Measurements from ENCODE around the gene MRPS34. TPM values are rescaled to one million over a fixed set of nuclear protein-coding genes. Genes with fewer than 3 reads are reported as not detected.
A peak's percentile ranks its signal among the peaks of the same experiment; 100 is the strongest.

The MRPS34 gene
- total and polyA plus RNA-seq, 9 of the 15 experiments (the other 6 are each of a cell fraction or from before 2014, with no cell fraction given), result 5.2 to 334 (median 92.8) TPM

GRCh38 chr16:1771188-1771863 lies 1.6 kb downstream of the MRPS34 start, which contains the start of gene NME3 (continued):
- no peak for TF ChIP-seq ZBTB26 (CRISPR knock-in tag; IDR thresholded peaks at IDR 0.05)
- no peak for TF ChIP-seq RBM39 (optimal IDR thresholded peaks at IDR 0.05; ENCODE audit: low read depth, low read length)
- peak; percentile 44; the same call in 1 of the 2 replicates for TF ChIP-seq CXXC5 (CRISPR knock-in tag; IDR thresholded peaks at IDR 0.05)
- TF ChIP-seq SREBF1 (IDR thresholded peaks at IDR 0.05; ENCODE audit: borderline replicate concordance, low read depth, low read length), result no peak
- no peak for TF ChIP-seq HINFP (tag; conservative IDR thresholded peaks at IDR 0.05; ENCODE audit: low read depth)
- no peak for TF ChIP-seq ZNF384 (IDR thresholded peaks at IDR 0.05; ENCODE audit: low read depth, low read length)
- TF ChIP-seq GTF2B (IDR thresholded peaks at IDR 0.05; ENCODE audit: extremely low read depth, insufficient read length), result no peak
- TF ChIP-seq THAP12 (CRISPR knock-in tag; IDR thresholded peaks at IDR 0.05), result peak; percentile 30; the same call in 1 of the 2 replicates
- TF ChIP-seq MXI1 (IDR thresholded peaks at IDR 0.05; ENCODE audit: low read depth, low read length), result no peak
- TF ChIP-seq GTF2F1 (IDR thresholded peaks at IDR 0.05; ENCODE audit: low read depth, low read length), result no peak
- TF ChIP-seq SAFB2 (IDR thresholded peaks at IDR 0.05; ENCODE audit: borderline replicate concordance, low read depth, low read length, severe bottlenecking), result no peak
- TF ChIP-seq ZBTB9 (CRISPR knock-in tag; IDR thresholded peaks at IDR 0.05), result 0 out of 2 replicates have a peak, but pooled peaks have one; percentile 10
- no peak for TF ChIP-seq SFPQ (IDR thresholded peaks at IDR 0.05; ENCODE audit: low read depth, low read length)
- TF ChIP-seq POLR2A (conservative IDR thresholded peaks at IDR 0.05), result no peak
- TF ChIP-seq TFE3 (CRISPR knock-in tag; IDR thresholded peaks at IDR 0.05), result no peak
